ENCODE results near the gene YRDC.

DNA sequence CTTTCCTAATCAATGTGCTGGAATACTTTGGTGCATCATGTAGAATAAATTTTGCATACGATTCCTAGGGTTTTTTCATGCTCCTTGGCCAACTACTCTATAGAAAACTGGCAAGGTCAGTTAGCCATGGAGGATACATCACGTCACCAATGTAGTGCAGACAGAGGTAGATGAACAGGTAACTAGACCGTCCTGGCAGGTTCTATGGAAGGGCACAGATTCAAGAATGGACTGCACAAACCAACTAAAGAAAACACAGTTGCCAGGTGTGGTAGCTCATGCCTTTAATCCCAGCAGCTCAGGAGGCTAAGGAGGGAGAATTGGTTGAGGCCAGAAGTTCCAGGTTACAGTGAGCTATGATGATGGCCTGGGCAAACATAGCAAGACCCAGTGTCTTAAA, 41.5 kb upstream of the YRDC start:
- TF ChIP-seq, protein P1, sequence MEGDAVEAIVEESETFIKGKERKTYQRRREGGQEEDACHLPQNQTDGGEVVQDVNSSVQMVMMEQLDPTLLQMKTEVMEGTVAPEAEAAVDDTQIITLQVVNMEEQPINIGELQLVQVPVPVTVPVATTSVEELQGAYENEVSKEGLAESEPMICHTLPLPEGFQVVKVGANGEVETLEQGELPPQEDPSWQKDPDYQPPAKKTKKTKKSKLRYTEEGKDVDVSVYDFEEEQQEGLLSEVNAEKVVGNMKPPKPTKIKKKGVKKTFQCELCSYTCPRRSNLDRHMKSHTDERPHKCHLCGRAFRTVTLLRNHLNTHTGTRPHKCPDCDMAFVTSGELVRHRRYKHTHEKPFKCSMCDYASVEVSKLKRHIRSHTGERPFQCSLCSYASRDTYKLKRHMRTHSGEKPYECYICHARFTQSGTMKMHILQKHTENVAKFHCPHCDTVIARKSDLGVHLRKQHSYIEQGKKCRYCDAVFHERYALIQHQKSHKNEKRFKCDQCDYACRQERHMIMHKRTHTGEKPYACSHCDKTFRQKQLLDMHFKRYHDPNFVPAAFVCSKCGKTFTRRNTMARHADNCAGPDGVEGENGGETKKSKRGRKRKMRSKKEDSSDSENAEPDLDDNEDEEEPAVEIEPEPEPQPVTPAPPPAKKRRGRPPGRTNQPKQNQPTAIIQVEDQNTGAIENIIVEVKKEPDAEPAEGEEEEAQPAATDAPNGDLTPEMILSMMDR (IDR thresholded peaks at IDR 0.05) = no peak
- TF ChIP-seq EZH2phosphoT487 (IDR thresholded peaks at IDR 0.05) = no peak
